Measurements from ENCODE around the gene ANO7.
"Not testable (repeated sequence)": the region's sequence is repeated elsewhere in the genome, so short reads cannot be mapped to it uniquely, and the experiment has no call there.

The ANO7 gene

GRCh38 chr2:241189856-241190201 is 1.4 kb downstream of the ANO7 start:
- DNase-seq (ENCODE audit: low read depth, low spot score) = no peak

- DNase-seq (ENCODE audit: low read depth, low spot score) = no peak
These were observed 2.0 kb downstream of the ANO7 start for GRCh38 chr2:241190291-241190981.

DNA sequence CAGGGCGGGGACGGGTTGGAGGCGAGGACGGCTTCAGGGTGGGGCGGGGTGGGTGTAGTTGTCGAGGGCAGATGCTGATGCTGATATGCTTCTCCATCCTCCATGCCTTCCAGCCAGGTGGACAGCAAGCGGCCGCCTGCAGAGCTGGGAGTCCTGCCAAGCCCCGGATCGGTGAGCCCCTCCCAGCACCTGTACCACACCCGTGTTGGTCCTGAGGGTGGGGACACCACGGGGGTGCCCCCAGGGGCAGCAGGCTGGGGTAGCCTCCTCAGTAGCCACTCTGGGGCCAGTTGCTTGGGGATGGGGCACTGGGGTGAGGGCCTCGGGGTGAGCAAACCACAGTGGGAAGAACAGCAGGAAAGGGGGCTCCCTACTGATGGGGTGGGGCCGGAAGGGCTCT is 2.6 kb downstream of the ANO7 start:
- no peak for DNase-seq (ENCODE audit: low read depth, low spot score)

DNA sequence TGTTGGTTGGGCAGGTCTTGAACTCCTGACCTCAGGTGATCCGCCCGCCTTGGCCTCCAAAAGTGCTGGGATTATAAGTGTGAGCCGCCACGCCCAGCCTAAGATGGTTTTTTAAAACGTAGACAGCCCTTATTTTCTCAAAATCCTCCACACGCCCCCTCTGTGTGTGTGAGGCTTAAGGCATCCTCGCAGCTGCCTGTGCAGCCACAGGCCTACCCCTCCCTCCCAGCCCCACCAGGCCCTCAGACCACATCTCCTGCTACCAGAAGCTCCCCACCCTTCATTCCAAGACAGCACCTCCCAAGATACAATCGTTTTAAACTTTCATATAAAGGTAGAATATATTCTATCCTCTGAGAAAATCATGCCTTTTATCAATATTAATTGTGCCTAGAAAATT is 4.8 kb downstream of the ANO7 start:
- DNase-seq (ENCODE audit: low read depth, low spot score) = no peak

- DNase-seq (ENCODE audit: low read depth, low spot score) = no peak
These were observed 6.3 kb downstream of the ANO7 start for GRCh38 chr2:241194811-241195210.

DNA sequence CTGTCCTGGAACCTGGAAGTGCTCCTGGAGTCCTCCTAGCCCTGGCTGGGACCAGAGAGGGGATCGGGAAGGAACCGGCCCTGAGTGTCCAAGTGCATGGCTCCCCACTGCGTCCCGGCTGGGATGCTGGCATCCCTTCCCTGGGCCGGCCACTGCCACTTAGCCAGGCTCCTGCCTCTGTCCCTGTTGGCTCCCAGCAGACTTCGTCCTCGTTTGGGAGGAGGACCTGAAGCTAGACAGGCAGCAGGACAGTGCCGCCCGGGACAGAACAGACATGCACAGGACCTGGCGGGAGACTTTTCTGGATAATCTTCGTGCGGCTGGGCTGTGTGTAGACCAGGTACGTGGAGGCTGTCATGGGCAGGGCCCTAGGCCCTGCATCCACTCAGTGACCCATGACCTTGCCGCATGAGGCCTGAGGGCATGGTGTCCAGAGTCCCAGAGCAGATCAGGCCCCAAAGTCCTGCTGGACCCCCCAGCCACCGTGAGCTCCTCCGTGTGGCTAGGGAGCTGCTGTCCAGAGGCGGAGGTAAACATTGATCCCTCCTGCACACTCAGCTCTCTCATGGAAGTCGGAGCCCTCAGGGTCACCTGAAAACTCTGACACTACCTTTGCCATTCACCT is 7.1 kb downstream of the ANO7 start:
- DNase-seq (ENCODE audit: low read depth, low spot score) = no peak

DNA sequence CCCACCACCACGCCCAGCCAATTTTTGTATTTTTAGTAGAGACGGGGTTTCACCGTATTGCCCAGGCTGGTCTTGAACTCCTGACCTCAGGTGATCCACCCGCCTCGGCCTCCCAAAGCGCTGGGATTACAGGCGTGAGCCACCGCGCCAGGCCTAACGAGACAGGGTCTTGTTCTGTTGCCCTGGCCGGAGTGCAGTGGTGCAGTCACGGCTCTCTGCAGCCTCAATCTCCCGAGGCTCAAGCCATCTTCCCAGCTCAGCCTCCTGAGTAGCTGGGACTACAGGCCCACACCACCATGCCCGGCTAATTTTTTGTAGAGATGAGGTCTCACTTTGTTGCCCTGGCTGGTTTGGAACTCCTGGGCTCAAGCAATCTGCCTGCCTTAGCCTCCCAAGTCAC is 8.8 kb downstream of the ANO7 start:
- DNase-seq (ENCODE audit: low read depth, low spot score) = not testable (repeated sequence)

DNA sequence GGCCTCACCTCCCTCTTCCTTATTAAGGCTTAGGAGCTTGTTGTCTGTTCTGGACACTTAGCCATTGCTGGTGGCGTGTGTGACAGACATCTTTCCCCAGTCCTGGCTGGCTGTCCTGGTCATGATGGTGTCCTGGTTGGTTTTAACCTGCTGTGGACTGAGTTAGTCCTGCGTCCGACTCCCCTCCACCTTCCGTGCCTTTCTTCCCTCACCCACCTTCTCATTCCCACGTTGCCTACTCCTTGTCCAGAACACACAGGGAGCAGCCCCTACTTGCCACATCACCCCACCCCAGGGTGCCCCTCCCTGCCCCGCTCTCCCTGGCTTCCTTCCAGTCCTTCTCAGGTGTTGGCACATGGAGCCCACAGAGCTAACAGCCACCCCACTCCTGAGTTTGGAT is 9.5 kb downstream of the ANO7 start:
- DNase-seq (ENCODE audit: low read depth, low spot score) = no peak

DNA sequence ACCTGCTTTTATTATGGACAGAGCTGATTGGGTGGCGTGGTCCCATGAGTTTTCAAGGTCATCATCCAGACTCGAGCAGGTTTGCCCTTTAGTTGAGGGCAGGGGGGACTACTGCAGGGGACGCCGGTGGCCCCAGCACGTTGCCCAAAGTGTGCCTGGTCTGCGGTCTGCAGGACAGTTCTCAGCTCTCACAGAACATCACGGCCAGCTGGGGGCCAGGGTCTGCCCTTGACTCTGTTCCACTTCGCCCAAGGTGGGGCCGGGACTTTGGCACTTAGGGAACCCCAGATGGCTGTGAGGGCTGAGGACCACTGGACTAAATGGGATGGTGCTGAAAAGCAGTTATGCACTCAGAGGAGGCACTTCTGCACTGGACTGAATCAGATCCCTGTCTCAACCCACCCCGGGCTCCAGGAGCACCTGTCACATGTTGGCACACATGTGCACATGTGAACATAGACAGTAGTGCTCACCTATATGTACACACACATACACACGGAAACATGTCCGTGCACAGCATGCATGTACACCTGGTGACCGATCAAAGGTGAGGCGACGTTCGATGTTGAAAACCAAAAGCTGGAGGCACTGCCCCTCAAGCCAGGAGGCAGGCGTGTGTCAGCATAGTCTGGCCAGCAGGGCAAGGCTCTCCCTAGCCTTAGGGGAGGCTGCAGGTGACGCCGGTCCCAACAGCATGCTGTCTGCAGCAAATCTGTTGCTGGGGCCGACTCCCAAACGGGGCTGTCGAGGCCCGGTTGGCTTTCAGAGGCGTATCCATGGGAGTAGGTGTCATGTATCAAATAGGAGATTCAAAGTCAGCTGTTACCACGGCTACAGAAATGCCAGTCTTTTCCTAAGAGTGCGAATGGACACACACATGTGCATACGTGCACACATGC is 10.2 kb downstream of the ANO7 start:
- DNase-seq (ENCODE audit: low read depth, low spot score) = no peak

DNA sequence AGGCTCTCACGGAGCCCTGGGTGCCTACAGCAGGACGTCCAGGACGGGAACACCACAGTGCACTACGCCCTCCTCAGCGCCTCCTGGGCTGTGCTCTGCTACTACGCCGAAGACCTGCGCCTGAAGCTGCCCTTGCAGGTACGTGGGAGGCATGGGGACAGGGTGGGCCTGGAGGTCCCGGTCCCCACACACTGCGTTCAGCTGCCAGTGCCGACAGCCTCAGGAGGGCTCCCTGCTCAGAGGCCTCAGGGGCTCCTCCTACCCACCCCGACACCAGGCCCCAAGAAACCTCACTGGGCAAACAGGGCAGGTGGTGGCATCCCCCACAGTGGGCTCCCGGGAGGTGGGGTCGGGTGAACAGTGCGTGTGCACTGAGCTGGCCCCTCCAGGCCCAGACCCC is 10.8 kb downstream of the ANO7 start:
- DNase-seq (ENCODE audit: low read depth, low spot score) = no peak

- no peak for DNase-seq (ENCODE audit: low read depth, low spot score)
These were observed 11.7 kb downstream of the ANO7 start for GRCh38 chr2:241199897-241200821.

DNA sequence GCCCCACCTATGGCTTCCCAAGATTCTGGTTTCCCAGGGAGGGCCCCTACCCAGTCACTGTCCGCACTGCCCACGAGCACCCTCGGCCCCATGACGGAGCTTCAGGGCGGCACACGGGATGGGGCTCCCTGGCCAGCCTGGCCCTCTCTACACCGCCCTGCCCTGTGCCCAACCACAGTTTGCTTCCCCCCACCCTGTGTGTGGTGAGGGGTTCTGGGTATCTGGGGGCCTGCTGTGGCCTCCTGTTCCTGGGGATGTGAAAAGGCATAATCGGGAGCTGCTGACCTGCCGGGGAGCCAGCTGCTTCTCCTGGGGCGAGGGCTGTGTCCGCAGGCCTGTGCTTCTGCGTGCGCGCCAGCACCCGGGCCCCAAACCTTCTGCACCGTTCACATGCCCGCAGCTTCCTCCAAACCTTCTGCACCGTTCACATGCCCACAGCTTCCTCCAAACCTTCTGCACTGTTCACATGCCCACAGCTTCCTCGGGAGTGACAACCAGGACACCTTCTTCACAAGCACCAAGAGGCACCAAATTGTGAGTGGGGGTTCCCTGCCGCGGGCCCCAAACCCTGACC is 12.4 kb downstream of the ANO7 start:
- DNase-seq (ENCODE audit: low read depth, low spot score) = no peak

GRCh38 chr2:241201445-241202267 is 13.2 kb downstream of the ANO7 start:
- DNase-seq (ENCODE audit: low read depth, low spot score) = no peak

- no peak for DNase-seq (ENCODE audit: low read depth, low spot score)
These were observed 13.8 kb downstream of the ANO7 start for GRCh38 chr2:241202268-241202585.

DNA sequence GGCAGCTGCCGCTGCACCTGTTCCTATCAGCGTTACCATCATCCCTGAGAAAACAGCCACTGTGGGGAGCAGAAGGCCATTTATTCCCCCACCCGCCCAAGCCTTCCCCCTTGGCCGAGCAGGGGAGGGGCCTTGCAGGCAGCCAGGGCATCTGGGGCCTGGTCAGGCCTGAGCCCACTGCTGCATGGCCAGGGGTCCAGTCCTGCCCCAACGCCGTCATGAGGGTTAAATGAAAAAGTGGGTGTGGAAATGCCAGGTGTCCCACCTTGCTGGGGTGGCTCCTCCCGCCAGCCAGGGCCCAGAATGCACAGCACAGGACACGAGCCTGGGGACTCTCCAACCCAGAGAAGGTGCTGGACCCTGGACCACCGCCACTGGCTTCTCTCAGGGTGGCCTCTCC is 14.2 kb downstream of the ANO7 start:
- DNase-seq (ENCODE audit: low read depth, low spot score) = no peak

DNA sequence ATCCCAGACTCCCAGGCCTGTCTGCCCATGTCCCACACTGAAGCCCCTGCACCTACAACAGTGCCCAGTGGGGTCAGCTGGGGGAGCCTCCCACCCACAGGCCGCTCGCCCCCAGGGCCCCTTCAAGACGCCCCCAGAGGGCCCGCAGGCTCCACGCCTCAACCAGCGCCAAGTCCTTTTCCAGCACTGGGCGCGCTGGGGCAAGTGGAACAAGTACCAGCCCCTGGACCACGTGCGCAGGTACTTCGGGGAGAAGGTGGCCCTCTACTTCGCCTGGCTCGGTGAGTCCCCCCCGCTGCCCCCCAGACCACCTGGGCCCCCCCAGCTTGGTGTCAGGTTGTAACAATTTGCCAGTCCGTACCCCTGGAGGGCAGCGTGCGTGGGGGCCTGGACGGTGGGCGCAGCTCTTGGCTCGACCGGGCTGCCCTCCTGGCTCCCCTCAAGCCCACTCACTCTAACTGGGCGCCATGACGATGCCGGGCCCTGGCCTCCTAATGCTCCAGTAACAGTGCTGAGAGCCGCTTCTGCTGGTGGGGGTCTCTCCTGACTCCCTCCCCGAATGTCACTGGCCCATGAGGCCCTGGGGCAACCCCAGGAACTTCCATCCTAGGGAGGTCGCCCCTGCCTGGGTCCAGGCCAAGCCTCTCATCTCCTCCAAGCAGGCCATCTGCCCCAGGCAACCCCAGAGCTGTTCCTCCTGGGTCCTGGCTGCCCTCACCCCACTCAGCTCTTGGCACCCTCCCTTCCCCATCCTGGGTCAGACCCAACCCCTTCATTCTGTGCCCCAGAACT is 14.9 kb downstream of the ANO7 start:
- no peak for DNase-seq (ENCODE audit: low read depth, low spot score)

GRCh38 chr2:241204010-241204384 is 15.5 kb downstream of the ANO7 start:
- DNase-seq (ENCODE audit: low read depth, low spot score) = no peak

DNA sequence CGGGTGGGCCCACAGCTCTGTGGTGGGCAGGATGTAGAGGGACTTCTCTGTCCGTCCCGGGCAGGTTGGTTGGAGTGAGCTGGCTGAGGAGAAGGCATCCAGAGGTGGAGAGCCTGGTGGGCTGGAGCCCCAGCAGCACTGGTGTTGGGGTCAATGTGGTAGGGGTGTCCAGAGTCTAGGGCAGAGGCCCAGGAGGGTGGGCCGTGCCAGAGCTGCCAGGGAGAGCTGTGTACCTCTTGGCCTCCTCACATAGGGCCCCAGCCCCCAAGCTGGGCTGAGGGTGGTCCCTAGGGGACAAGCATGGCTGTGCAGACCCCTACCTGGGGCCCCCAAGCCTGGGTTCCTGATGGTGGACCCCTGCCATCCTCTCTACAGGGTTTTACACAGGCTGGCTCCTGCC is 16.0 kb downstream of the ANO7 start:
- DNase-seq (ENCODE audit: low read depth, low spot score) = no peak

- DNase-seq (ENCODE audit: low read depth, low spot score) = no peak
These were observed 16.6 kb downstream of the ANO7 start for GRCh38 chr2:241205086-241205485.

DNA sequence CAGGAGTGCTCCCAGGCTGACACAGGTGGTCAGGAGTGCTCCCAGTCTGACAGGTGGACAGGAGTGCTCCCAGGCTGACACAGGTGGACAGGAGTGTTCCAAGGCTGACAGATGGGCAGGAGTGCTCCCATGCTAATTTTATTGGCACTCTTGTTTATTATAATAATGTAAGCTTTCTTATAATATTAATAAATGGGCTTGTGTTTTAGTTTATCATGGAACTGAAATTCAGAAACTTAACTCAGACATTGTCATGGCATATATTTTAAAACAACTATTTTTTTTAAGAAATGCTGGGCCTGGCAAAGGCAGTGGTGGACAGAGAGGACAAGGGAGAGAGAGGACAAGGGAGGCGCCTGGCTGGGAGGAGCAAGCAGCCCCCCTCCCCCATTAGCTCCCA is 18.7 kb downstream of the ANO7 start:
- no peak for DNase-seq (ENCODE audit: low read depth, low spot score)

Data from iPS DF 19.7 (cell line).